GM12891 (cell line): ENCODE results near the gene MAP3K21.

Source experiments
- PAX5 ChIP-seq: IDR thresholded peaks from 2 replicates; pipeline ENCODE4 v1.6.1; 2011; ENCODE audit warnings: low read length, moderate library complexity, mild to moderate bottlenecking; ENCODE audit not compliant: insufficient read depth, severe bottlenecking
- POLR2A ChIP-seq: IDR thresholded peaks from 2 replicates; pipeline ENCODE4 v1.6.1; 2011; ENCODE audit warnings: low read depth, low read length, control low read depth
- POLR2AphosphoS5 ChIP-seq: IDR thresholded peaks from 2 replicates; pipeline ENCODE4 v1.6.1; 2011; ENCODE audit warnings: low read depth, low read length, control low read depth
- POU2F2 ChIP-seq: IDR thresholded peaks from 2 replicates; pipeline ENCODE4 v1.6.1; 2011; ENCODE audit warnings: low read depth, mild to moderate bottlenecking, control low read depth, low read length, moderate library complexity
- SPI1 ChIP-seq: IDR thresholded peaks from 2 replicates; pipeline ENCODE4 v1.6.1; 2011; ENCODE audit warnings: low read depth, low read length, control low read depth
- TAF1 ChIP-seq: IDR thresholded peaks from 2 replicates; pipeline ENCODE4 v1.6.1; 2011; ENCODE audit warnings: low read depth, low read length, control low read depth

- TF ChIP-seq POLR2A, result no peak
- TF ChIP-seq TAF1, result no peak
- TF ChIP-seq POLR2AphosphoS5, result no peak
- no peak for TF ChIP-seq SPI1
- TF ChIP-seq PAX5, result no peak
- TF ChIP-seq POU2F2, result no peak
Observed at GRCh38 chr1:233337505-233337904, 10.0 kb downstream of the MAP3K21 start.
